Left lung (tissue), 10 donors: Measurements from ENCODE around the gene PROM1. TPM values are rescaled to one million over a fixed set of nuclear protein-coding genes. Genes with fewer than 3 reads are reported as not detected.

Experiments used
- ATAC-seq: fragments of 200-7000 bp; cut with Tn5 transposase; one replicate; pipeline ENCODE4 v1.9.1; 2020; ENCODE audit warnings: moderate library complexity
- DNase-seq, 4 donors: peaks; one replicate each; pipeline ENCODE4 v3.0.0-alpha.2; 2013 to 2020
- H3K27ac ChIP-seq, 2 donors: fragments of 200-600 bp; sonication (generic) in 1 of 2; one replicate each; pipeline versions ENCODE4 v1.5.0 to v1.8.0; 2020 to 2021
- H3K27me3 ChIP-seq, 2 donors: fragments of 200-600 bp; sonication (generic) in 1 of 2; one replicate each; pipeline versions ENCODE4 v1.5.0 to v1.8.0; 2020 to 2021
- H3K36me3 ChIP-seq, 2 donors: fragments of 200-600 bp; sonication (generic) in 1 of 2; one replicate each; pipeline versions ENCODE4 v1.5.0 to v1.8.0; 2020 to 2021
- H3K4me1 ChIP-seq, 2 donors: fragments of 200-600 bp; one replicate each; pipeline ENCODE4 v1.8.0; 2021
- H3K4me3 ChIP-seq, 2 donors: fragments of 200-600 bp; sonication (generic) in 1 of 2; one replicate each; pipeline versions ENCODE4 v1.5.0 to v1.8.0; 2020 to 2021; ENCODE audit warnings: mild to moderate bottlenecking in 1 of 2
- H3K9me3 ChIP-seq, 2 donors: fragments of 200-600 bp; sonication (generic) in 1 of 2; one replicate each; pipeline versions ENCODE4 v1.5.0 to v1.8.0; 2020 to 2021
- intact Hi-C, 2 donors: fragments of 100-400 bp; cut with DNase I; formaldehyde crosslinking; loops; one replicate each; pipeline versions ENCODE4 v1.11.2 to v1.14.2; 2022
- polyA plus RNA-seq, 6 donors: library from polyadenylated mRNA; unstranded; fragments of 120-200 nt; gene quantifications; one replicate each; pipeline ENCODE4 v1.2.1, GENCODE V29; 2013; ENCODE audit not compliant: insufficient read length in 6 of 6
- total RNA-seq, 2 donors: library from RNA; stranded (reverse); fragmentation: NEBNext Ultra II Directional; extraction: Animal tissue kit (Norgen Biotek cat#: 25700); gene quantifications; one replicate each; pipeline ENCODE4 v1.2.1, GENCODE V29; 2021
- TF ChIP-seq, protein P1 (sequence below), 2 donors: fragments of 200-600 bp; sonication (generic) in 1 of 2; IDR thresholded peaks; one replicate each; pipeline versions ENCODE4 v1.5.0 to v1.8.0; 2021; ENCODE audit warnings: antibody characterized with exemption in 2 of 2
- donor health status: DM: no; HTN: yes; CAD: no.
- donor health status: DM: no; HTN: no; CAD: no.

PROM1 gene
- total and polyA plus RNA-seq, 8 donors: 11.2 to 37.1 (median 25.2) TPM; not detected in 1

- ATAC-seq (no peak), DNase-seq (no peak)
- H3K4me3 ChIP-seq: no peak overlapping the region
- H3K27me3 ChIP-seq: no peaks in the 10 kb centered on the region
- TF ChIP-seq, protein P1, sequence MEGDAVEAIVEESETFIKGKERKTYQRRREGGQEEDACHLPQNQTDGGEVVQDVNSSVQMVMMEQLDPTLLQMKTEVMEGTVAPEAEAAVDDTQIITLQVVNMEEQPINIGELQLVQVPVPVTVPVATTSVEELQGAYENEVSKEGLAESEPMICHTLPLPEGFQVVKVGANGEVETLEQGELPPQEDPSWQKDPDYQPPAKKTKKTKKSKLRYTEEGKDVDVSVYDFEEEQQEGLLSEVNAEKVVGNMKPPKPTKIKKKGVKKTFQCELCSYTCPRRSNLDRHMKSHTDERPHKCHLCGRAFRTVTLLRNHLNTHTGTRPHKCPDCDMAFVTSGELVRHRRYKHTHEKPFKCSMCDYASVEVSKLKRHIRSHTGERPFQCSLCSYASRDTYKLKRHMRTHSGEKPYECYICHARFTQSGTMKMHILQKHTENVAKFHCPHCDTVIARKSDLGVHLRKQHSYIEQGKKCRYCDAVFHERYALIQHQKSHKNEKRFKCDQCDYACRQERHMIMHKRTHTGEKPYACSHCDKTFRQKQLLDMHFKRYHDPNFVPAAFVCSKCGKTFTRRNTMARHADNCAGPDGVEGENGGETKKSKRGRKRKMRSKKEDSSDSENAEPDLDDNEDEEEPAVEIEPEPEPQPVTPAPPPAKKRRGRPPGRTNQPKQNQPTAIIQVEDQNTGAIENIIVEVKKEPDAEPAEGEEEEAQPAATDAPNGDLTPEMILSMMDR (IDR thresholded peaks at IDR 0.05): no peak
- intact Hi-C loops: no loop called here
- H3K9me3 ChIP-seq: no peaks in the 10 kb centered on the region
- no peaks in the 10 kb centered on the region for H3K4me1 ChIP-seq
- H3K36me3 ChIP-seq: no peaks in the 10 kb centered on the region
- no peak overlapping the region for H3K27ac ChIP-seq
These were observed 32.7 kb upstream of the PROM1 start for GRCh38 chr4:16116493-16116990.

- Histone ChIP-seq H3K27me3 (no peaks in the 10 kb centered on the region), H3K4me1 (no peaks in the 10 kb centered on the region), H3K9me3 (no peaks in the 10 kb centered on the region), H3K27ac (no peak overlapping the region), H3K36me3 (no peaks in the 10 kb centered on the region), H3K4me3 (no peak overlapping the region)
- intact Hi-C loops: no loop called here
- TF ChIP-seq, protein P1 (IDR thresholded peaks at IDR 0.05): no peak
- ATAC-seq (no peak), DNase-seq (no peak)
These were observed 32.2 kb upstream of the PROM1 start for GRCh38 chr4:16116019-16116418.

- Histone ChIP-seq H3K9me3 (no peaks in the 10 kb centered on the region), H3K27me3 (no peaks in the 10 kb centered on the region), H3K4me3 (no peak overlapping the region), H3K27ac (no peak overlapping the region), H3K4me1 (no peaks in the 10 kb centered on the region), H3K36me3 (no peaks in the 10 kb centered on the region)
- no peak for ATAC-seq
- TF ChIP-seq, protein P1 (IDR thresholded peaks at IDR 0.05): no peak
- intact Hi-C loops: no loop called here
- no peak for DNase-seq
These were observed 30.7 kb upstream of the PROM1 start for GRCh38 chr4:16114546-16114945.

GRCh38 chr4:16113741-16114140 is 29.9 kb upstream of the PROM1 start:
- intact Hi-C loops: no loop called here
- Histone ChIP-seq H3K27me3 (no peaks in the 10 kb centered on the region), H3K4me1 (no peaks in the 10 kb centered on the region), H3K9me3 (no peaks in the 10 kb centered on the region), H3K4me3 (no peak overlapping the region), H3K27ac (no peak overlapping the region), H3K36me3 (no peaks in the 10 kb centered on the region)
- ATAC-seq (no peak), DNase-seq (no peak)
- TF ChIP-seq, protein P1 (IDR thresholded peaks at IDR 0.05): no peak

- no peak for DNase-seq
- H3K36me3 ChIP-seq: no peaks in the 10 kb centered on the region
- no peak overlapping the region for H3K27ac ChIP-seq
- intact Hi-C loops: no loop called here
- H3K9me3 ChIP-seq: no peaks in the 10 kb centered on the region
- ATAC-seq: no peak
- no peaks in the 10 kb centered on the region for H3K4me1 ChIP-seq
- TF ChIP-seq, protein P1 (IDR thresholded peaks at IDR 0.05): no peak
- H3K27me3 ChIP-seq: no peaks in the 10 kb centered on the region
- no peak overlapping the region for H3K4me3 ChIP-seq
These were observed 27.7 kb upstream of the PROM1 start for GRCh38 chr4:16111533-16111932.
